Measurements from ENCODE around the gene RGS14.
"Not testable (repeated sequence)": the region's sequence is repeated elsewhere in the genome, so short reads cannot be mapped to it uniquely, and the experiment has no call there.

The RGS14 gene

GRCh38 chr5:177409043-177409801, 51.5 kb downstream of the RGS14 start, which contains the start of gene F12:
F12 (minus strand) TSS chr5:177409564; CDS start chr5:177409527, 37 bp downstream.
- no peak for DNase-seq

GRCh38 chr5:177410575-177410974, 52.9 kb downstream of the RGS14 start:
- DNase-seq, result no peak

GRCh38 chr5:177412603-177413233, 55.0 kb downstream of the RGS14 start:
- no peak for DNase-seq

- DNase-seq, result no peak
These were observed 56.8 kb downstream of the RGS14 start for GRCh38 chr5:177414481-177414880.

GRCh38 chr5:177417081-177417480, 59.4 kb downstream of the RGS14 start:
- not testable (repeated sequence) for DNase-seq

- DNase-seq, result no peak
These were observed 61.3 kb downstream of the RGS14 start for GRCh38 chr5:177419046-177419445.

GRCh38 chr5:177420472-177420871, 62.7 kb downstream of the RGS14 start:
- not testable (repeated sequence) for DNase-seq

- DNase-seq, result no peak
These were observed 63.5 kb downstream of the RGS14 start for GRCh38 chr5:177421062-177421798.
